Duodenal mucosa (tissue), 2 donors: ENCODE results near the gene SEC14L1.

Experiments used
- H3K27ac ChIP-seq: one replicate; pipeline ENCODE4 v1.7.0; 2013; ENCODE audit warnings: low read depth, low read length
- H3K27me3 ChIP-seq, 2 donors: one replicate each; pipeline ENCODE4 v1.7.0; 2013; ENCODE audit warnings: low read length in 2 of 2, control low read depth in 1 of 2; ENCODE audit not compliant: insufficient read depth in 2 of 2, control insufficient read depth in 1 of 2
- H3K36me3 ChIP-seq, 2 donors: one replicate each; pipeline ENCODE4 v1.7.0; 2013; ENCODE audit warnings: low read length in 2 of 2, control low read depth in 1 of 2; ENCODE audit not compliant: insufficient read depth in 2 of 2, control insufficient read depth in 1 of 2
- H3K4me1 ChIP-seq, 2 donors: one replicate each; pipeline ENCODE4 v1.7.0; 2013; ENCODE audit warnings: low read length in 2 of 2, control low read depth in 1 of 2; ENCODE audit not compliant: insufficient read depth in 2 of 2, control insufficient read depth in 1 of 2
- H3K4me3 ChIP-seq, 2 donors: one replicate each; pipeline ENCODE4 v1.7.0; 2013; ENCODE audit warnings: low read length in 2 of 2, low read depth in 1 of 2
- H3K9ac ChIP-seq, 2 donors: one replicate each; pipeline ENCODE4 v1.7.0; 2013; ENCODE audit warnings: low read length in 2 of 2, low read depth in 1 of 2
- H3K9me3 ChIP-seq, 2 donors: one replicate each; pipeline ENCODE4 v1.7.0; 2013; ENCODE audit warnings: low read length in 2 of 2, control low read depth in 1 of 2; ENCODE audit not compliant: control insufficient read depth in 1 of 2

The SEC14L1 gene

DNA sequence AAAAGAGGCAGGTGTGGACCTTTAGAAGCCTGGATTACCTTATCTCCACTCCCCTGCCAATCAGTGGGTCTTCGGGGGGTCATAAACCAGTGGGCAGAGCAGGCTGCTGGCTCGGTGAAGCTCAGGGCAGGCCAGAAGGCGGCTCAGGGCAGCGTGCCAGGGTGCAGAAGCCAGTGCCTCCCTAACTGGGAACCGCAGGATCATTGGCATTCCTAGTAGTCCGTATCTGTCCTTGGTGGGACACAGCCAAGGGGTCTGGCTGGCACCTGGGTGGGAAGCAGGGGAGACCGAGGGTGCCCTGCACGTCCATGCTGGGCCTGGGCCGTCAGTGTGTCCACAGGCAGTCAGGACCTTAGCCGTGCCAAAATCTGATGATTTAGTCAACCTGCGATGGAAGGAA lies 76.8 kb downstream of the SEC14L1 start:
- H3K4me3 ChIP-seq, result no peak overlapping the region
- no peak overlapping the region for H3K27ac ChIP-seq
- no peaks in the 10 kb centered on the region for H3K27me3 ChIP-seq
- peaks cover 6 to 13% of the 10 kb centered on the region in 2 donors for H3K4me1 ChIP-seq
- H3K9ac ChIP-seq, result no peak overlapping the region
- no peaks in the 10 kb centered on the region for H3K9me3 ChIP-seq
- H3K36me3 ChIP-seq, result peaks cover 19 to 49% of the 10 kb centered on the region in 2 donors

DNA sequence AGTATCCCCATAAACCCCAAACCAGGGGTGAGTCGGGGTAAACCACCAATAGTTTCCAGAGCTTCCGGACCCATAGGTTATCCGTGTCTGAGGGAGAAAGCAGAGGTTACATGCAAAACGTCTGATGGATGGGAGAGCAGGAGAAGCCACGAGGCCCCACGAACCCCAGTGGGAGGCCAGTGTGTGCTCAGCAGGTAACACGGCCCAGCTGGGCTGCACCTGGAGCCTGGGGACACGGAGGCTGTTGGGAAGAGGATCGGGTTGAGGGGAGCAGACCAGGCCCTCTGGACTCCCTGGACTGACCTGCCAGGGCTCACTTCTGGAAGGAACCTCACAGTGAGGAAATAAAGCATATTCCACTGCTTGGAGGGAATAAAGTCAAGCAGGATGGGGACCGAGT lies 78.1 kb downstream of the SEC14L1 start:
- Histone ChIP-seq H3K4me3 (no peak overlapping the region), H3K36me3 (peaks cover 15 to 35% of the 10 kb centered on the region in 2 donors), H3K4me1 (peaks cover 6 to 9% of the 10 kb centered on the region in 2 donors), H3K9ac (no peak overlapping the region), H3K9me3 (no peaks in the 10 kb centered on the region), H3K27ac (no peak overlapping the region), H3K27me3 (no peaks in the 10 kb centered on the region)

DNA sequence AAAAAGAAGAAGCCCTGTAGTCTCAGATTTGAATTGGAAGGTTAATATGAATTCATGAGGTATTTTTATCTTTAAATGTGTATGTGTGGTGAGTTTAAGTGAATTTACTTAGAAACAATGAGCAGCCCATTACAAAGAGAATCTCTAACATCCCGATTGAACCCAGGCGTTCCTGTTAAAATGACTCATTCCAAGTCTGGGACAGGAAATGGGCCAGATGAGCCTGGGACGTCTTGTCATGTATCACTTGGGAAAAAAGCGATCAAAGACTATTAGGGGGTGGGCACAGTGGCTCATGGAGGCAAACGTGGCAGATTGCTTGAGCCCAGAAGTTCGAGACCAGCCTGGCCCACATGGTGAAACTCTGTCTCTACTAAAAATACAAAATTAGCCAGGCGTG lies 81.6 kb downstream of the SEC14L1 start:
- no peak overlapping the region for H3K9ac ChIP-seq
- H3K4me1 ChIP-seq, result peaks cover 3 to 6% of the 10 kb centered on the region in 2 donors
- H3K27ac ChIP-seq, result no peak overlapping the region
- no peaks in the 10 kb centered on the region for H3K9me3 ChIP-seq
- H3K27me3 ChIP-seq, result no peaks in the 10 kb centered on the region
- H3K36me3 ChIP-seq, result peaks cover under 1 to 13% of the 10 kb centered on the region in 2 donors
- H3K4me3 ChIP-seq, result no peak overlapping the region

DNA sequence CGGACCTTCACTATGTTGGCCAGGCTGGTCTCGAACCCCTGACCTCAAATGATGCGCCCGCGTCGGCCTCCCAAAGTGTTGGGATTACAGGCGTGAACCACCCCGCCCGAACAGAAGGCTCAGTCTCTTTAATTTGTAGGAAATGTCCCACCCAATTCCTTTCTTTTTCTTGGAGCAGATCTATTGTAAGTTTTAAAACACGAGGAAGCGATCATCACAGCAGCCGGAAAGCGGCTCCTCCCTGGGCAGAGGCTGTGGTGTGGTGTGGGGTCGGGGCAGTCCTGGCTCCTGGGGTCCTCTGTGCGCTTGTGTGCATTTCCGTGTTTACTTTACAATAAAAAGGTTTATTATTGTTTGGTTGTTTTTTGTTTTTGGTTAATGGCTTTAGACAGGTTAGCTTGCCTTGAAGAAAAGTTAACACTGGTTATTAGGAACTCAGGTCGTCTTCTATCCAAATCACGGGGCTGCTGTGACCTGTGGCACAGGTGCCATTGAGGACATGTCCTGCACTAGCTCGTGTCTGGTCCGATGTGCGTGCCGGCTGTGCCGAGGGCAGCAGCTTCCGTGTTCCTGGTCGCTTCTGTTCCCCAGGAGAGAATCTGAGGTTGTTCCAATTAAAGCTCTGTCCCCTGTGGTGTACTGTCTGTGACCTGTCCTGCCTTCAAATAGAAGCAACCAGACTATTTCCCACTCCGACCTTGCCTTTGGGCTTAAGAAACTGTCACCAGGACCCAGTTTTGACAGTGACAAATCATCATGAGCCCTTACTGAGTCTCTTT lies 83.1 kb downstream of the SEC14L1 start:
- Histone ChIP-seq H3K36me3 (peaks cover 0 to 4% of the 10 kb centered on the region in 2 donors), H3K9ac (no peak overlapping the region), H3K9me3 (no peaks in the 10 kb centered on the region), H3K27me3 (no peaks in the 10 kb centered on the region), H3K27ac (no peak overlapping the region), H3K4me3 (no peak overlapping the region), H3K4me1 (no peaks in the 10 kb centered on the region)

DNA sequence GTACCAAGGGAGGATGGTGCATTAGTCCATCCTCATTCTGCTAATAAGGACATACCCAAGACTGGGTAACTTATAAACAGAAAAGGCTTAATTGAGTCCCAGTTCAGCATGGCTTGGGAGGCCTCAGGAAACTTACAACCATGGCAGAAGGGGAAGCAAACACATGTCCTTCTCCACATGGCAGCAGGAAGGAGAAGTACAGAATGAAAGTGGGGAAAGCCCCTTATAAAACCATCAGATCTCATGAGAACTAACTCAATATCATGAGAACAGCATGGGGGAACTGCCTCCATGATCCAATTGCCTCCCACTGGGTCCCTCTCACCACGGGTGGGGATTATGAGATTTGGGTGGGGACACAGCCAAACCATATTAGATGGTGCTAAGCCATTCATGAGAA lies 84.5 kb downstream of the SEC14L1 start:
- Histone ChIP-seq H3K4me1 (no peaks in the 10 kb centered on the region), H3K9me3 (no peaks in the 10 kb centered on the region), H3K9ac (no peak overlapping the region), H3K27ac (no peak overlapping the region), H3K4me3 (no peak overlapping the region), H3K36me3 (no peaks in the 10 kb centered on the region), H3K27me3 (no peaks in the 10 kb centered on the region)

DNA sequence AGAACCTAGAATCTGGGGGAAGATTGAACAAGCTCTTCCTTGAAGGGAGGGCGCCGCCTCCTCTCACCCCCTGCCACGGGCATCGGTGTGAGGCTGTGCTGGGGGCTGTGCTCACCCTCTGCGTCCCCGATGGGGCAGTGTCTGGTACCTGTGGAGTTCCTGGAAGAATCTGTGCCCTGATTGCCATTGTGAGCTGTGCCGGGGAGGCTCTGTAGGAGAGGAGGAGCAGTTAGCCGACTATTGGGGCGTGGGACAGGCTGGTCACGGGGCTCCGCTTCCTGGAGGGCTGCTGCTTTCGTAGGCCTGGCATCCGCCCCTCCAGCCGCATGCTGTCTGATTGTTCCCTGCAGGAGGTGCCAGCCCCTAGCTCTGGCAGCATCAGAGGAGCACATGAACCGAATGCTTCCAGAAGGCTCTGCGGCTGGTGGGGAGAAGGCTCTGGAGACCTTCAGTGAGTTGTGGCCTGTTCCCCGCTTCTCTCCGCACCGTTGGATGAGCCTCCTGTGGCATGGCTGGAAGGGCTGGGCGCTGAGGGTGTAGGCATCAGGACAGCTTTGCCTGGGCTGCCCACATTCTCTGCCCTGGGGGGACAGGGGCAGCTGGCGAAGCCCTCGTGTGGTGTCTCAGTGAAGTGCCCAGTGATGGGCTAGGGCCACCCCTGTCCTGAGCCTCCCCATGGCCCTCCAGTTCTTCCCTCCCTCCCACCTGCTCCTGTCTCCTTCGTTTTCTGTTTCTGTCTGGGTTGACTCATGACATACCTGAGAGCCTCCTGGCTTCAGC lies 86.9 kb downstream of the SEC14L1 start:
- no peaks in the 10 kb centered on the region for H3K4me1 ChIP-seq
- no peak overlapping the region for H3K4me3 ChIP-seq
- H3K27ac ChIP-seq, result peak overlapping the region; percentile 20

DNA sequence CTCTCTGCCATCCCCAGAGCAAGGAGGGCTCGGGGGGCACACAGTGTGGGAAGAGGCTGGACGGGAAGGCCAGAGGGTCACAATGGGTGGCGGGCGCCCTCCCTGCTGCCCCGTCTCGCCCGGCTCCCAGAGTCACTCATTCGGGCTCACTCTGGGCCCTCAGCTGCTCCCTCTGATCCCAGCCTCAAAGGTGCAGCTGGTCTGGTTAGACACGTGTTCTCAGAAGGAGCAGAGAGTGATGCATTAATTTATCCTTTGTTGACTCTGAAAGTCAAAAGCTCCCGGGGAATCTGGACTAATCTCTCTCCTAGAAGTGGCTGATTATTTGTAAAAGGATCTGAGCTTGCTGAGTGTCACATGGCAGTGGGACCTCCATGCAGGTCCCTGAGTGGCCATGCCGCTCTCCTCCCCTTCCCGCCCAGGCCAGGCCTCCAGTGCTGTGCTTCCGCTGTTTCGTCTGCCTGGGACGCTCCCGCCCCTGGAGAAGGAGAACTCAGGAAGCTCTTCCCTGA lies 87.5 kb downstream of the SEC14L1 start:
- Histone ChIP-seq H3K27me3 (no peaks in the 10 kb centered on the region), H3K9me3 (no peaks in the 10 kb centered on the region), H3K4me1 (no peaks in the 10 kb centered on the region), H3K9ac (no peak overlapping the region), H3K36me3 (no peaks in the 10 kb centered on the region), H3K27ac (no peak overlapping the region), H3K4me3 (no peak overlapping the region)

More for the DNA sequence above, 86.9 kb downstream of the SEC14L1 start:
- Histone ChIP-seq H3K27me3 (no peaks in the 10 kb centered on the region), H3K36me3 (no peaks in the 10 kb centered on the region), H3K9ac (no peak overlapping the region), H3K9me3 (no peaks in the 10 kb centered on the region)

DNA sequence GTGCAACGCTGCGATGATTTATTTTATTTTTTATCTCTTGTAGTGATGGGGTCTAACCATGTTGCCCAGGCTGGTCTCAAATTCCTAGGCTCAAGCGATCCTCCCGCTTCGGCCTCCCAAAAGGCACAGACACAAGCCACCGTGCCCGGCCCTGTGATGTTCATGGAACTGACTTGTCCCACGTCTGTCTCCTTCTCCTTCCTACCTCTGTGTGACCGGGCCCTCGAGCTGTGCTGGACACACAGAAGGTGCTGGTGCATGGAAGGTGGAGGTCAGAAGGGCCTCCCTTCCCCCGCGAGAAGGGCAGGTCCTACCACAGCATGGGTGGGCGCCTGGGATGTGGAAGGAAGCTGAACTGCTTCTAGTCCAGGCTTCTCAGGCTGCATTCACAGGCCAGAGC lies 88.0 kb downstream of the SEC14L1 start:
- no peaks in the 10 kb centered on the region for H3K9me3 ChIP-seq
- no peak overlapping the region for H3K9ac ChIP-seq
- no peaks in the 10 kb centered on the region for H3K36me3 ChIP-seq
- H3K27ac ChIP-seq, result no peak overlapping the region
- H3K4me3 ChIP-seq, result no peak overlapping the region
- no peaks in the 10 kb centered on the region for H3K4me1 ChIP-seq
- H3K27me3 ChIP-seq, result no peaks in the 10 kb centered on the region

DNA sequence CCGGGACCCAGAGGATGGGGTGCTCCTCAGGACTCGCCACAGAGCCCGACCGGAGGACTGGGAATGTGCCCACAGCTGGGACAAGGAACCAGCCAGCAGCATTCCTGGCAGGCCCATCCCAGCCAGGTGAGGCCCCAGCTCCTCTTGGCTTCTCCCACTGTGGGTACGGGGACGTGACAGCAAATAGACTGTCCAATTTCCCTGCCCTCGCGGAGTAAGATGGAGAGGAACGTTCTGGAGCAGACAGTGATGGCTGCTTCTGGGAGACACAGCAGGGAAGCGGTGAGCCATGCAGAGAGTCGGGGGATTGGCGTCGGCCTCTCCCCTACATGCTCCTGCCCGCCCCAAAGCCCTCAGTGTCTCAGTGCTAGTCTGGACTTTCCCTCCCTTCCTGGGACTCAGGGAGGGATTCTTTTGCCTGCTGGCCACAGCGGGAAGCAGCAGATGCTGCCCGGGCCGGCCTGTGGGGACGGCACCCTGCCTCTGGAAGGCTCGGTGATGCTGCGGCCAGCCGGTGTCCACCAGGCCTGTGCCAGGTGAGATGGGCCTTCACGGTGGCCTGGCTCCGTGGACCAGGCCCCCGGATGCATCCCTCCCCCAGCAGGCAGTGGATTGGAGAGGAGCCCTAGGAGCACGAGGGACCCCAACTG lies 89.1 kb downstream of the SEC14L1 start:
- H3K4me1 ChIP-seq, result peaks cover 0 to 3% of the 10 kb centered on the region in 2 donors
- H3K9me3 ChIP-seq, result no peaks in the 10 kb centered on the region
- no peaks in the 10 kb centered on the region for H3K27me3 ChIP-seq
- no peak overlapping the region for H3K4me3 ChIP-seq
- no peaks in the 10 kb centered on the region for H3K36me3 ChIP-seq
- H3K9ac ChIP-seq, result no peak overlapping the region
- no peak overlapping the region for H3K27ac ChIP-seq

DNA sequence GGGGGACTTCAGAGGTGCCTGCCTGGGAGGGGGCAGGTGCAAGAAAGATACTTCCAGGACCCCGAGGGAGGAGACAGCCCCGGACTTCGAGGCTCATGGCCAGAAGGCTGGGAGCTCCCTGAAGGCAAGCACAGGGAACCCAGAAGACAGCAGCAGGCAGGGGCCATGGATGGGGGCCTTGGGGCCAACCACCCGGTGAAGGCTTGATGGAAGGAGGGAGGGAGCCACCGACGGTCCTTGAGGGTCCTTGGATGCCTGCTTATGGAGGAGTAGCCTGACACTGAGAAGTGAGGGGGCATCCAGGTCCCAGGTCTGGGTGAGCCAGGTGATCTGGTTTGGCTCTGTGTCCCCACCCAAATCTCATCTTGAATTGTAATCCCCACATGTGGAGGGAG lies 89.7 kb downstream of the SEC14L1 start:
- Histone ChIP-seq H3K9me3 (no peaks in the 10 kb centered on the region), H3K4me1 (peaks cover 3% of the 10 kb centered on the region in 2 donors), H3K27ac (no peak overlapping the region), H3K36me3 (no peaks in the 10 kb centered on the region), H3K9ac (no peak overlapping the region), H3K4me3 (no peak overlapping the region), H3K27me3 (no peaks in the 10 kb centered on the region)
